ENCODE measurements around the gene NPFF. TPM values are rescaled to one million over a fixed set of nuclear protein-coding genes. Genes with fewer than 3 reads are reported as not detected.

The NPFF gene
- polyA plus RNA-seq, 3 donors: 0.29 TPM; not detected in 2

- H3K4me3 Mint-ChIP-seq: no peak overlapping the region
- Histone ChIP-seq H3K4me3 (replicated peaks in 1 of 3; ENCODE audit: low read depth in 2 of 3, low read length in 3 of 3) (no peak overlapping the region), H3K36me3 (replicated peaks in 1 of 2; ENCODE audit: control insufficient read depth in 1 of 2, insufficient read depth in 2 of 2, low read length in 2 of 2) (peaks cover 91 to 100% of the 10 kb centered on the region in 2 donors), H3K79me2 (ENCODE audit: insufficient read depth, low read length) (peaks cover 45% of the 10 kb centered on the region), H2AFZ (ENCODE audit: insufficient read depth, low read depth, low read length, poor library complexity, severe bottlenecking) (no peak overlapping the region), H3K9me3 (replicated peaks in 1 of 2; ENCODE audit: control insufficient read depth in 1 of 2, insufficient read depth in 1 of 2, low read length in 2 of 2) (no peaks in the 10 kb centered on the region), H4K20me1 (ENCODE audit: insufficient read depth, low read length) (peaks cover 99% of the 10 kb centered on the region), H3K27me3 (ENCODE audit: control insufficient read depth in 2 of 2, insufficient read depth in 2 of 2, low read length in 2 of 2) (no peaks in the 10 kb centered on the region), H3K4me2 (replicated peaks; ENCODE audit: extremely low read depth, low read length, poor library complexity, severe bottlenecking) (no peak overlapping the region), H3K4me1 (ENCODE audit: control insufficient read depth in 1 of 2, insufficient read depth in 2 of 2, low read length in 2 of 2) (no peaks in the 10 kb centered on the region), H3K9ac (ENCODE audit: insufficient read depth, low read length, poor library complexity, severe bottlenecking) (no peak overlapping the region), H3K27ac (ENCODE audit: low read depth in 1 of 2, low read length in 2 of 2) (no peak overlapping the region)
- no peaks in the 10 kb centered on the region for H3K4me1 Mint-ChIP-seq
- intact Hi-C loops (cut with micrococcal nuclease): no loop called here
- H3K9me3 Mint-ChIP-seq: no peaks in the 10 kb centered on the region
- H3K36me3 Mint-ChIP-seq: peaks cover 69 to 82% of the 10 kb centered on the region in 2 donors
- WGBS (ENCODE audit: insufficient coverage): 86% methylated on average over 1 of the region's 1 CpG
- no peak for DNase-seq
- TF ChIP-seq, protein P1, sequence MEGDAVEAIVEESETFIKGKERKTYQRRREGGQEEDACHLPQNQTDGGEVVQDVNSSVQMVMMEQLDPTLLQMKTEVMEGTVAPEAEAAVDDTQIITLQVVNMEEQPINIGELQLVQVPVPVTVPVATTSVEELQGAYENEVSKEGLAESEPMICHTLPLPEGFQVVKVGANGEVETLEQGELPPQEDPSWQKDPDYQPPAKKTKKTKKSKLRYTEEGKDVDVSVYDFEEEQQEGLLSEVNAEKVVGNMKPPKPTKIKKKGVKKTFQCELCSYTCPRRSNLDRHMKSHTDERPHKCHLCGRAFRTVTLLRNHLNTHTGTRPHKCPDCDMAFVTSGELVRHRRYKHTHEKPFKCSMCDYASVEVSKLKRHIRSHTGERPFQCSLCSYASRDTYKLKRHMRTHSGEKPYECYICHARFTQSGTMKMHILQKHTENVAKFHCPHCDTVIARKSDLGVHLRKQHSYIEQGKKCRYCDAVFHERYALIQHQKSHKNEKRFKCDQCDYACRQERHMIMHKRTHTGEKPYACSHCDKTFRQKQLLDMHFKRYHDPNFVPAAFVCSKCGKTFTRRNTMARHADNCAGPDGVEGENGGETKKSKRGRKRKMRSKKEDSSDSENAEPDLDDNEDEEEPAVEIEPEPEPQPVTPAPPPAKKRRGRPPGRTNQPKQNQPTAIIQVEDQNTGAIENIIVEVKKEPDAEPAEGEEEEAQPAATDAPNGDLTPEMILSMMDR (IDR thresholded peaks at IDR 0.05): no peak
- H3K27ac Mint-ChIP-seq: no peak overlapping the region
- H3K27me3 Mint-ChIP-seq (ENCODE audit: low read depth in 3 of 3): no peaks in the 10 kb centered on the region
Measured at GRCh38 chr12:53478865-53479264, 28.4 kb downstream of the NPFF start.

GRCh38 chr12:53476769-53477209 is 30.5 kb downstream of the NPFF start:
- H3K27ac ChIP-seq (ENCODE audit: low read depth in 1 of 2, low read length in 2 of 2): peak overlapping the region in 1 of 2 donors; percentile 6
- WGBS (ENCODE audit: insufficient coverage): 70% methylated on average over 2 of the region's 2 CpGs
- peaks cover 99% of the 10 kb centered on the region for H4K20me1 ChIP-seq (ENCODE audit: insufficient read depth, low read length)
- H3K27me3 ChIP-seq (ENCODE audit: control insufficient read depth in 2 of 2, insufficient read depth in 2 of 2, low read length in 2 of 2): no peaks in the 10 kb centered on the region
- peaks cover 66% of the 10 kb centered on the region for H3K79me2 ChIP-seq (ENCODE audit: insufficient read depth, low read length)
- intact Hi-C loops (cut with micrococcal nuclease): no loop called here
- H3K4me2 ChIP-seq (replicated peaks; ENCODE audit: extremely low read depth, low read length, poor library complexity, severe bottlenecking): no peak overlapping the region
- H3K36me3 ChIP-seq (replicated peaks in 1 of 2; ENCODE audit: control insufficient read depth in 1 of 2, insufficient read depth in 2 of 2, low read length in 2 of 2): peaks cover 92 to 100% of the 10 kb centered on the region in 2 donors
- Mint-ChIP-seq H3K27me3 (ENCODE audit: low read depth in 3 of 3) (no peaks in the 10 kb centered on the region), H3K4me3 (no peak overlapping the region), H3K36me3 (peaks cover 76 to 96% of the 10 kb centered on the region in 2 donors), H3K27ac (peak overlapping the region in 1 of 7 donors; percentile 74), H3K4me1 (no peaks in the 10 kb centered on the region), H3K9me3 (no peaks in the 10 kb centered on the region)
- H2AFZ ChIP-seq (ENCODE audit: insufficient read depth, low read depth, low read length, poor library complexity, severe bottlenecking): no peak overlapping the region
- TF ChIP-seq, protein P1 (IDR thresholded peaks at IDR 0.05): peak; percentile 31
- no peak for DNase-seq
- no peaks in the 10 kb centered on the region for H3K9me3 ChIP-seq (replicated peaks in 1 of 2; ENCODE audit: control insufficient read depth in 1 of 2, insufficient read depth in 1 of 2, low read length in 2 of 2)
- no peak overlapping the region for H3K9ac ChIP-seq (ENCODE audit: insufficient read depth, low read length, poor library complexity, severe bottlenecking)
- no peak overlapping the region for H3K4me3 ChIP-seq (replicated peaks in 1 of 3; ENCODE audit: low read depth in 2 of 3, low read length in 3 of 3)
- no peaks in the 10 kb centered on the region for H3K4me1 ChIP-seq (ENCODE audit: control insufficient read depth in 1 of 2, insufficient read depth in 2 of 2, low read length in 2 of 2)

Measured in CD14-positive monocyte (primary cell).